ENCODE data around the gene PTMA.

GRCh38 chr2:231715988-231716616 lies 7.8 kb downstream of the PTMA start:
- no peak for TF ChIP-seq CTCF (IDR thresholded peaks at IDR 0.05; ENCODE audit: low read length)
- no peak for TF ChIP-seq EZH2phosphoT487 (IDR thresholded peaks at IDR 0.05; ENCODE audit: low read length)
- TF ChIP-seq EZH2 (optimal IDR thresholded peaks at IDR 0.05; ENCODE audit: low read depth, low read length), result no peak

Measured in MM.1S (cell line).